HG02571 (cell line): ENCODE measurements around the gene RPRML.
"Not testable (repeated sequence)": the region's sequence is repeated elsewhere in the genome, so short reads cannot be mapped to it uniquely, and the experiment has no call there.

Experiments
- ATAC-seq: cut with Tn5 transposase; IDR thresholded peaks from one replicate; pipeline ENCODE4 v1.9.1; 2021; ENCODE audit warnings: mild to moderate bottlenecking, moderate library complexity; ENCODE audit not compliant: unreplicated experiment

Gene RPRML

DNA sequence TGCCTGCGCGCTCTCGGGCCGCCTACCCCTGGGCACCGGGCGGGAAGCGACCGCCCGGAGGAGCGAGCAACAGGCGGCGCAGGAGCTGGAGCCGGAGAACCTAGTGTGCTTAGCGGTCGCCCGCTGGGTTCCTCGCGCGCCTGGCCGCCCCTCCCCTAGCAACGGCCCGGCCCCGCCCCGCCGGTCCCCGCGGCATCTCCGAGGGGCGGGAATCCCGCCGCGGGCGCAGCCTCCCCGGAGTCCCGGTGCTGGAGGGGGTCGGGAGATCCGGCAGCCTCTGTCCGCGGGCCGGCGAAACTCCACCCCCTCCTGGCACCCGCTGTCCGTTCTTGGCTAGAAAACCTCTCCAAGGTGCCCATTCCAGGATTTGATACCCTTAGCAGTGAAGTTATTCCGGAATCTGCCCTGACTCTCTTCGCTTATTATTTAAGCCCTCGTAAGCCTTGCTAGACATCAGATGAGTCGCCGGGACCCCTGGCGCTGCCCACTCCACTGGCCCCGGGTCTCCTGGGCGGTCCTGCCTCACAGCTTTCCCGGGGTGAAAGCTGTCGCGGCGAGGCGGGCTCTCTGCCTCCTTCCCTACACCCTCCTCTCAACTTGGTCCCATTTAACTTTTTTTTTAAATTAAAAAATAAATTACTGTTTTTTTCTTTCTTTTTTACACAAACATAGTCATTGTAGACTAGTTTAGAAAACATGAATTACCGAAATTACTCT, at the start of gene RPRML:
Gene RPRML, minus strand, starts transcription at position 107 of the 717 bp plus-strand sequence. CDS start 246 bp downstream, outside the sequence.
- ATAC-seq, result no peak

DNA sequence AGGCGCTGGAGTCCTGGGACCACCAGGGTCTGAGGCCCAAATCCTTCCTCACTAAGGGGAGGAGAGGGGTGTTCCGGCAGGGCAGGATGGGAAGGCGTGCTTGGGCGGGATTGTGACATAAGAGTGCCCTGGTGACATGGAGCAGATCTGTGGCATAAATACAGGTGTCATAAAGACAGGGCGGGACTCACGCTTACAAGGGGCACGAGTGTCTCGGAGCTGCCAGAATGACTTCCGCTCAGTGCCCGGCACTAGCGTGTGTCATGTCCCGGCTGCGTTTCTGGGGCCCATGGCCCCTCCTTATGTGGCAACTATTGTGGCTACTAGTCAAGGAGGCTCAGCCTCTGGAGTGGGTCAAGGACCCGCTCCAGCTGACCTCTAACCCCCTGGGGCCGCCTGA, 37.9 kb upstream of the RPRML start:
- not testable (repeated sequence) for ATAC-seq

DNA sequence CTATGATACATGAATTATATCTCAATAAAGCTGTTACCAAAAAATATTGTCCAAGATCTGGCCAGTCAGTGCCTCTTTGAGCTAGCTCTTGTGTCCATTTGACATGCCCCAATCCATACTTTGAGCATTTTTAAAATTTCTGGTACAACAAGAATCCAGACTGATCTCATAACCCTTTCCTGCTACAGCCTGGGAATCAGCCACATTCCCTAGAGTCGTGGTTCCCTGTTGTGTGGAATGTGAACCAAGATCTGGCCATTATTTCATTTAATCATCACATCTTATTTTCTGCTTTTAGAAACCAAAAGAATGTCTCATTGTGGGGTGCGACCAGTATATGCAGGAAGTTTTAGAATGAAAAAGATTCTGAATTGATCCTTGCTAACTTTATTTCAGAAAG, 34.3 kb upstream of the RPRML start:
- no peak for ATAC-seq

DNA sequence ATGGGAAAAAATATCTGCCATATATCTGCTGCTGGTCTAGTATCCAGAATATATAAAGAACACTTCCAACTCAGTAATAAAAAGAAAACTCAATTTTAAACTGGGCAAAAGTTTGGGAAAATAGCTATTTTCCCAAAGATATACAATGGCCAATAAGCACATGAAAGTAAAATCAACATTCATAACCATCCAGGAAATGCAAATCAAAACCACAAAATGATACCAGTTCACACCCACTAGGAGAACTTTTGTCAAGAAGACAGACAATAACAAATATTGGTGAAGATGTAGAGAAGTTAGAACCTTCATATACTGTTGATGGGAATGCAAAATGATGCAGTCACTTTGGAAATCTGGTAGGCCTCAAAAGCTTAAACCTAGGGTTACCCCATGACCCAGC, 33.4 kb upstream of the RPRML start:
- ATAC-seq, result no peak

DNA sequence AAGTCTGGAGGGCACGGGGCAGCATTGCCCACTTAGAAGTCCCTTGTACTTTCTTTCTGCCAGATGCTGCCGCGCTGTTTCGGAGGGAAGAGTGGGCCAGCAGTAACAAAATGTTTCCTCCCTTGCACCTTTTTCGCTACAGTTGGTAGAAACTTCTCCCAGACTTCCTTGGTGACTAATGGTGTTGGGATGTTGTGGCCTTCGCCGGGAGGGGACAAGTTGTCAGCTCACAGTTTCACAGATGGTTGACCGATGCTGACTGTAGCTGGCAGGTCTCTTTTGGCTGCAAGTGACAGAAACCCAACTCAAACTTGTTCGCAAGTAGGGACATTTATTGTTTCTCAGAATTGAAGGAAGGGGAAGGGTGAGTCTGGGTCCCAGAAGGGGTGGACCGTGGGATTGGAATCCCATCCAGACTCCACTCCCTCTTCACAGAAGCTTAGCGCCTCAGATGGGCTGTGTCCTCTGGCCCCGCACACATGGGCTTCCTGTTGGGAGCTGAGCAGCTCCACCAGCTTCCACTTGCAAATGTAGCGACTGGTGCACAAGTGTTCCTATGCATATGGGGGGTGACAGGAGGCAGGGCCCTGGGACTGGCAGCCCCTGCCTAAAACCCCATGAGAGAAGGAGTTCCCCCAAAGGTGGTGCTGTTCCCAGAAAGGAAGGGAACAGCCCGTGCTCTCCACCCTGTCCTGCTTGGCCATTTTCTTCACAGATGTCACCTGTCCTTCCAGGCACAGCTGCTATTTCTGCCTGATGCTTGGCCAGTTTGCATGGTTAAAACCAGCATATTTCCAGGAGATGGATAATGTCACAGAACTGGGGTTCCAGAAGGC, 30.9 kb upstream of the RPRML start:
- no peak for ATAC-seq

DNA sequence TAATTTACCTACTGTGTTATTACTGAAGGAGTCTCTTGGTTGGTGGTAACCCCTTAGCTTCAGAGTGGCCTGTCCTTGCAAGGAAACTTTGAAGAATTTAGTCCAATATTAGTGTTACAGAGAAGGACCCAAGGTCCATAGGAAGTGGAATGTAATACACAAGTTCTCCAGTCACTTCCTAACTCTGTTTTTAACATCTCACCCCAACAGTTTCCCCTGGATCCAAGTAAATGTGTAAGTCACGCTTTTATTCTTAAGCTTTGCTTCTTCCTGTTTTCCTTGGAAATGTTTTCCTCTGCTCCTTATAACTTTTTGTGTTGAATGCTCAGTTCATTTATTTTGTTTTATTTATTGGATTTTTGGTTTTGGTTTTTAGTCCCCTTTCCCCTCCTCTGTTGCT, 25.9 kb upstream of the RPRML start:
- no peak for ATAC-seq

DNA sequence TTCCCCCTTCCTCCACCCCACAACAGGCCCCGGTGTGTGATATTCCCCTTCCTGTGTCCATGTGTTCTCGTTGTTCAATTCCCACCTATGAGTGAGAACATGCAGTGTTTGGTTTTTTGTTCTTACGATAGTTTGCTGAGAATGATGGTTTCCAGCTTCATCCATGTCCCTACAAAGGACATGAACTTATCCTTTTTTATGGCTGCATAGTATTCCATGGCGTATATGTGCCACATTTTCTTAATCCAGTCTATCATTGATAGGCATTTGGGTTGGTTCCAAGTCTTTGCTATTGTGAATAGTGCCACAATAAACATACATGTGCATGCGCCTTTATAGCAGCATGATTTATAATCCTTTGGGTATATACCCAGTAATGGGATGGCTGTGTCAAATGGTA, 24.8 kb upstream of the RPRML start:
- ATAC-seq, result not testable (repeated sequence)

DNA sequence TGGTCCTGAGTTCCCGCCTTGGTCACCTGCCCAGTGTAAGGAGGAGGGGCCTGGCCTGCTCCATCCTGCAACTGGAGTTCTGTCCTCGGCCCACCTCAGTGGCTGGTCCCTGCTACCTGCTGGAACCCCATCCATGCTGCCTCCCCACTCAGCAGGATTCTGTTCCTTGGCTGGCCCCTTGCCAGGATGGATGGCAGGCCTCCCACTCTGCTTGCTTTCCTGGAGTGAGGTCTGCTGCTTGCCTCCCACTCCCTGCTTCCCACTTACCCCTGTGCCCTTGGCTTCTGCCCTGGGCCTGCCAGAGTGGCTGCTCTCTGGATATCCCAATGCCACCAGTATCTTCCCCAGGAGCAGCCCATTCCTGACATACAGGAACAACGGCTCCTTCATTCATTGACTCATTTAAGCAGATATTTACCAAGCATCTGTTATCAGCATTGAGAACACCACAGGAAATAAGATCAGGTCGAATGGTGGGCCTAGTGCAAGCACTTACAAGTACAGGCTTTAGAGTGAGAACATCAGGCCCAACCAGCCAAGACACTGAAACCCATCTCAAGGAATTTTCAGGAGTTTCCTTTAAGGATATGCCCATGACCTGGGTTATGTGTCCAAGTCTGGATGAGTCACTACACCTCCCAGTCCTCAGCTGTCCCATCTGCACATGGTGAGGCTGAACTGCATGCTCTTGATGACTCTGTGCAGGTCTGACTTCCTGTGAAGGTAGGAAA, 17.0 kb upstream of the RPRML start:
- no peak for ATAC-seq

DNA sequence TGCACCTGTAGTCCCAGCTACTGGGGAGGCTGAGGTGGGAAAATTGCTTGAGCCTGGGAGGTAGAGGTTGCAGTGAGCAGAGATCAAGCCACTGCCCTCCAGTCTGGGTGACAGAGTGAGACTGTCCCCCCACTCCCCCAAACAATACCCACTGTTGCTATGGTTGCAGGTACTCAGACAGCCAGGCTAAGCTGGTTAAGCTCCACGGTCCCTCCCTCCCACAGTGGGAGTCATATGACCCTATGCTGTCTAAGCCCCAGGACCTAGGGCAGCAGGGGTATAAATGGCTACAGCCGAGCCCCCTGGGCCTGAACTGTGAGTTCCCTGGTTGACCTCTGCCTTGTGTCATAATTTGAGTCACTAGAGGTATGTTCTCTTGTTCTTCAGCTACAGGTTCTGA, 15.9 kb upstream of the RPRML start:
- ATAC-seq, result no peak

DNA sequence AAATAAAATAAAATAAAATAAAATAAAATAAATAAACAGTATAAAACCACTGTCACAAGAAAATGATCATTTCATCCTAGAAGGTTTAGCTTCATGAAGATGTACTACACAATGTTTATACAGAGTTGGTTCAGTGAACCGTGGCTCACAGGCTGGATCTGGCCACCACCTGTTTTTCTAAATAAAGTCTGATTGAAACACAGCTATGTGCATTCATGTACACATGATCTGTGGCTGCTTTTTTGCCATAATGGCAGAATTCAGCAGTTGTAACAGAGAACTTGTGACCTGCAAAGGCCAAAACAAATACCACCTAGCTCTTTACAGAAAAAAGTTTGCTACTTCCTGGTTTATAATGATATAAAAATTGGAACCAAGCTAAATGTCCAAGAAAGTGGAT, 12.6 kb upstream of the RPRML start:
- no peak for ATAC-seq

DNA sequence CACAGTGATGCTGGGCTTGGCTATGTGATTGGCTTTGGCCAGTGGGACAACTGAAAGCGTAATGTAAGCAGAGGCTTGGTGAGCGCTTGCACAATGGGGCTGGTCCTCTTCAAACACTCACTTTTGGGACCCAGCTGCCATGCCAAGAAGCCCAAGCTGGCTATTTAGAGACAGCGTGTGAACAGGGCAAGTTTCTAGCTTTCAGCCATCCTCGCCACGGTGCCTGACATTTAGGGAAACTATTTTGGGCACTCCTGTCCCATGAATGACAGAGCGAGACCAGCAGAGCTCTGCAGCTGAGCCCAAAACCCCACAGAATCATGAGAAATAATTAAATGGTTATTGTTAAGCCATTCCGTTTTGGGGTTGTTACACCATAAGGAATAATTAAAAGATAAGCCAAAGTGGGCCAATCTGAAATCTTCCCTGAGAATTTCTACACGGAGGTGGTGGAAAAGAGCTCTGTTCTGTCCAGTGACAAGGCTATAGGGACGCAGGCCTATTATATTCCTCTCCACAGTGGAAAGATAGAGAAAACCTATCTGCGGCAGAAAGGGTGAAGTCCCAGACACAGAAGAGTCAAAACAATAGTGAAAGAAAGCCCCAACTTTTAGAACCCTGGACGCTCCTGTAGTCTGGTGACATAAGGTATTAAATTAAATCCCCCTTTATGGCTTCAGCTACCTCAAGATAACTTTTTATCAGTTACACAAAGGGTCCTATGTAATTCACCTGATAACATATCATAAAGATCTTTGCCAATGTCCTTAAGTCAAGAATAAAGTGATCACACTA, 10.8 kb upstream of the RPRML start:
- no peak for ATAC-seq

DNA sequence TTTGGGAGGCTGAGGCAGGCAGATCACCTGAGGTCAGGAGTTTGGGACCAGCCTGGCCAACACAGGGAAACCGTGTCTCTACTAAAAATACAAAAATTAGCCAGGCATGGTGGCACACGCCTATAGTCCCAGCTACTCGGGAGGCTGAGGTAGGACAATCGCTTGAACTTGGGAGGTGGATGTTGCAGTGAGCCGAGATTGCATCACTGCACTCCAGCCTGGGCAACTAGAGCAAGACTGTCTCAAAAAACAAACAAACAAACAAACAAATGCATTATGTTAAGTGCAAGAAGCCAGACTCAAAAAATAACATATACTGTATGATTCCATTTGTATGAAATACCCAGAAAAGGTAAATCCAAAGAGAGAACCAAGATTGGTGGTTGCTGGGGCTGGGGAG, 8.9 kb upstream of the RPRML start:
- not testable (repeated sequence) for ATAC-seq

DNA sequence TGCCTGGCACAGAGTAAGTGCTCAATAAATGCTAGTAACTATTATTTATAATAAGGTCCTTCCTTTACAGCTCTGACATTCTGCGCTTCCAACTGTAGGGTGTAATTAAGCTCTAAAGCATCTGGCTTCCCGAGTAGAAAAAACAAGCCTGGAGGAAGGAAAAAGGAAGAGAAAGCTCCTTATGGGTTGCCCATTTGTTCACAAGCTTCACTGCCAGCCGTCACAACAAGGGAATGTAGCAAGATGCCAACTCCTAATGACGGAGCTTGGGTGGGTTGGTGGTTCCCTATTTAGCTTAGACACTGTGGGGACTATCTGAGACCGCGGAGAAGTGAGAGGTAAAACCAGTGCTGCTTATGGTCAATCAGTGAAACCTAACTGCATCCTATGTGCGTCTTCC, 7.3 kb upstream of the RPRML start:
- ATAC-seq, result no peak

DNA sequence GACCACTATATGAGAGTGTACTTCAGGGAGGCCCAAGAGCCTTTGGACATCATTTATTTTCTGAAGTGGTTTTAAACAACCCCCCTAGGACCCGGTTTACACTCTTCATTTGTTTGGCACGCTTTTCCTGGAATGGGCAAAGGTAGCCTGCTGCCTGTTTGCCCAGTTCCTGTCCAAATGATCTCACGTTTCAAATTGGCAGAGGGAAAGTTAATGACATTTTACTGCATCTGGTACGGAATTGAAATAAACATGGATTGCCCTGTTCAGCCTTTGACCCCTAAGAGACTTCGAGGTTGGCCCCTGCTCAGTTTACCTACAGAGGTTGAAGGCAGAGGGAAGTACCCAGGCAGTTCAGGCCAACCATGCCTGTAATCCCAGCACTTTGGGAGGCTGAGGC, 5.8 kb upstream of the RPRML start:
- ATAC-seq, result no peak

DNA sequence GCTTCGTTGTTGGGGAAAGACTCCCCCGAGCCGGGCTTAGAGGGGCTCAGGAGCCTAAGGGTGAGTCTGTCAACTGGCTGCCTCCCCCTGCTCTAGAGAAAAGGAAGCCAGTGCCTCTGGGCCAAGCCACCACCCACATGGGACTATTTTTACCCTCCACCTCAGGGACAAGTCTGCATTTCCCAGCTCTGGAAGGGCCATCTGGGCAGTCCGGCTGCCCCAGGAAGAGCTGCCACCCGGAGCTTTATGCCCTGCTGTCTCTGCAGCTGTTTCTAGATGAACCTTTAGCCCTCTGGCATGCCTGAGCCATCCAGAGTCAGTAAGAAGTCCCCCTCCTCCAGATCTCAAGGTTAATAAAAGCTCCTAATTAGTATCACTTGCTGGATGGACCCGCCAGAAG, 5.3 kb upstream of the RPRML start:
- no peak for ATAC-seq

DNA sequence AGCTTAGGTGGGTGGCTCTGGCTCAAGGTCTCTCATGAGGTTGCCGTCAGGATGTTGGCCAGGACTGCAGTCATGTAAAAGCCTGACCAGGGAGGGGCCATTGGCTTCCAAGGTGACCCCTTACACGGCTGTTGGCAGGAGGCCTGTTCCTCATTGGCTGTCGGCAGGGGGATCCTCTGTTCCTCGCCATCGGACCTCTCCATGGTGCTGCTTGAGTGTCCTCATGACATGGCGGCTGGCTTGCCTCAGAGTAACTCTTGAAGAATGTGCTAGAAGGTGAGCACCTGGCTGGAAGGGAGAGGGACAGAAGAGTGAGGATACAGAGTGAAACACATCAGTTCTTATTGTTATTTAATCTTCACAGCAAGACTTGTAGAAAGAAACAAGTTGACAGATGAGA, 4.7 kb upstream of the RPRML start:
- ATAC-seq, result no peak

DNA sequence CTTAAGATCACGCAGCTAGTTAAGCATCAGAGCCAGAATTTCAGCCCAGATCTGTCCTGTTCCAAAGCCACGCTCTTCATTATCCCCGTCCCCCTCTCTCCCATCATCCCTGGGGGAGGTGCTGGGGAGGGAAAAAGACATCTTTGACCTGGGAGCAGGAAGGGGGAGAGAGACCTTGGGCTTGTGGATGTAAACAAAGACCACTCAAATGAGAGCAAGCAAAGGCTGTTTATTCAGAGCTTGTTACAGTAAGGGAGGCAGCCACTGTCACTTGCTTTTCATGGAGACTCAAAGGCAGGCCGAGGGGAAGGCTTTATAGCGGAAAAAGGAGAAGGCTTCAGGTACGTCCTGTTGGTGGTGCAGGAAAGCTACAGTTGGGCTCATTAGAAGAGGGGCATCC, 3.5 kb upstream of the RPRML start:
- ATAC-seq, result no peak

DNA sequence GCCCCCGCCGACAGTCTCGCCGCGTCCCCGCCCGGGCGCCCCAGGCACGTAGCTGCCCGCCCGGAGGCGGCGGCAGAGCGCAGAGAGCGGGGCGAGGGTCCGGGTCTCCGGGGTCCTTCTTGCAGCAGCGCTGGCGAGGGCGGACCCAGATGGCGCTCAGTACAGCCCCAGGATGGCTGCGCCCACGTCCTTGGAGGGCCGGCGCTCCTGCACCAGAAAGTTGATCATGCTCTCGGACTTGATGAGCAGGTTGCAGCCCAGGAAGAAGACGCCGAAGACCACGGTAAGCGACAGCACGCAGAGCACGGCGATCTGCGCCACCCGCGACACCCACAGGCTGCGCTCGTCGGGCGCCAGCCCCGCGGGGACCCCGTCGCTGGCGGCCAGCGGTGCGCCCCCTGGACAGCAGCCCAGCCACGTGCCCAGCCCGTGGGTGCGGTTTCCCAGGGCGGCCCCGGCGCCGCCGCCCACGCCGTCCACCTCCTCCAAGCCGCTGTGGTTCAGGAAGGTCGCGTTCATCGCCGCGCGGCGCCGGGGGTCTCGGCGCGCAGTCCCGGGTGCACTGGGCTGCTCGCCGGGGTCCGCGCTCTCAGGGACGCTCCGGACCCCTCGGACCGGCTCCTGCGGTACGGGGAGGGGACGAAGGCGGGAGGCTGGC, 435 bp downstream of the RPRML start:
- no peak for ATAC-seq

DNA sequence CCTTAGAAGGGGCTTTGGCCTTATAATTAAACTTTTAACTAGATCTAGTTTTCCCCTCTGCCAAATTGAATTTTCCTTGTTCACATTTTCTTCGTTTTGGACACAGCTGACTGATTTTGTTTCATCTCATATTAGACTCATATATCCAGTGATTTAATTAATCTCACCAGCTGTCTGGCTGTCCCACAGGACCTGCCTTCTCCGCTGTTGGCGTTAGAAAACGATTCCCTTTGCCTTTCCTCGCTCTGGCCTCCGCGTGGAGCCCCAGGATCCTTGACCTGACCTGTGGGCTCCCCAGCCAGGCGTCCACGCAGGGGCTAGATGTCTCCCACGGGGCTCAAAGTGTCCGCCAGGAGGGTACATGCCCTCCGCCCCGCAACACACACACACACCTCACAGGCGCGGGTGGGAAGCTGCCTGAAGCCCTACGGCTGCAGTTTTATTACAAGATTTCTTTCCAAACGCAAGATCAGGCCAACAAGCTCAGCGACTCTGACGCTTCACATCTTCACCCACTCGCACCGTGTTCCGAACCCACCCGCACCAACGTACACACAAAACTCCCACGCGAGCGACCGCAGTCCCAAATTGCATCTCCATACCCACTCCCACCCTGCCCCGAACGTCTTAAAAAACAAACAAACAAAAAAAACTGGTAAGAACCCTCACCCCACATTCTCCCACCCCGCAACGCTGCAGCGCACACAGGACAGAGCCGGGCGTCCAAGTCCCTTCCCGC, 1.1 kb downstream of the RPRML start:
- no peak for ATAC-seq

DNA sequence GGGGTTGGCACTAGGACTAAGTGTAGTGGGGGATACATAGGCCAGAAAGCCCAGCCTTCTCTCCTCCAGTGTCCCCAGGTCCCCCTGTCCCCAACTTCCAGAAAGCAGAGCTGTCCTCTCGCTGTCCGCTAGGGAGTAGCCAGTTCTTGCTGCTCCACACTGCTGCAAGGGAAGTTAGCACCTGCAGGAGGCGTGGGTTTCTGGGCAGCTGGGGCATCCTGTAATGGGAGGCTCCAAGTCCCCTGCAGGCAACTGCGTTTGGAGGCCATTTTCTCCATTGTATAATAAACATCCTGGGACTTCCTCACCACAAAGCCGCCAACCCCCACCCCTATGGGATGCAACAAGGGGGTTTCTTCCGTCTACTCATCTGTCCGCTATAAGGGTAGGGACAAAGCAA, 1.7 kb downstream of the RPRML start:
- no peak for ATAC-seq
